Ovary (tissue), 3 donors: ENCODE measurements around the gene ZNF653.

Source experiments
- EP300 ChIP-seq: sonication (generic); formaldehyde crosslinking; IDR thresholded peaks from one replicate; pipeline ENCODE4 v1.6.1; 2017; ENCODE audit warnings: antibody characterized with exemption
- POLR2A ChIP-seq: fragments of 450-650 bp; IDR thresholded peaks from one replicate; pipeline ENCODE4 v1.6.1; 2017; ENCODE audit warnings: antibody characterized with exemption, mild to moderate bottlenecking, moderate library complexity
- TF ChIP-seq, protein P1 (sequence below), 3 donors: fragments of 450-650 bp in 2 of 3; fragments of 200-600 bp in 1 of 3; IDR thresholded peaks; one replicate each; pipeline versions ENCODE4 v1.5.1 to v1.8.0; 2016 to 2022; ENCODE audit warnings: antibody characterized with exemption in 3 of 3, mild to moderate bottlenecking in 1 of 3
- donor health status: DM: no; HTN: no; CAD: no.

DNA sequence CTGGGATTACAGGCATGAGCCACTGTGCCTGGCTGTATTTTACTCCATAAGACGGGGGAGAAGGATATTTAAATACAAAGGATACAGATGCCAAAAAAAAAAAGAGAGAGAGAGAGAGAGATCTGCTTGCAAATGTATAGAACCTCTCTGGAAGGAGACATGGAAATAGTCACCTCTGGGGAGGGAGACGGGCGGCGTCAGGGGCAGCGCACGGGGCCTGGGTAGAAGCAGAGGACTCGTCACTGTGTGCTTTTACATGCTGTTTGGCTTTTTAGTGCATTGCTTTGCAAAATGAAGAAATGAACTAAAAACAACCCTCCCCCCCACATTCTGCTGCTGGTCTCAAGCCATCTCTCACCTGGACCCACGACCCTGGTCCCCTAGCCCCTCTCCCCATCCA is 4.8 kb upstream of the ZNF653 start:
- TF ChIP-seq, protein P1, sequence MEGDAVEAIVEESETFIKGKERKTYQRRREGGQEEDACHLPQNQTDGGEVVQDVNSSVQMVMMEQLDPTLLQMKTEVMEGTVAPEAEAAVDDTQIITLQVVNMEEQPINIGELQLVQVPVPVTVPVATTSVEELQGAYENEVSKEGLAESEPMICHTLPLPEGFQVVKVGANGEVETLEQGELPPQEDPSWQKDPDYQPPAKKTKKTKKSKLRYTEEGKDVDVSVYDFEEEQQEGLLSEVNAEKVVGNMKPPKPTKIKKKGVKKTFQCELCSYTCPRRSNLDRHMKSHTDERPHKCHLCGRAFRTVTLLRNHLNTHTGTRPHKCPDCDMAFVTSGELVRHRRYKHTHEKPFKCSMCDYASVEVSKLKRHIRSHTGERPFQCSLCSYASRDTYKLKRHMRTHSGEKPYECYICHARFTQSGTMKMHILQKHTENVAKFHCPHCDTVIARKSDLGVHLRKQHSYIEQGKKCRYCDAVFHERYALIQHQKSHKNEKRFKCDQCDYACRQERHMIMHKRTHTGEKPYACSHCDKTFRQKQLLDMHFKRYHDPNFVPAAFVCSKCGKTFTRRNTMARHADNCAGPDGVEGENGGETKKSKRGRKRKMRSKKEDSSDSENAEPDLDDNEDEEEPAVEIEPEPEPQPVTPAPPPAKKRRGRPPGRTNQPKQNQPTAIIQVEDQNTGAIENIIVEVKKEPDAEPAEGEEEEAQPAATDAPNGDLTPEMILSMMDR (IDR thresholded peaks at IDR 0.05) = no peak
- no peak for TF ChIP-seq POLR2A
- no peak for TF ChIP-seq EP300
